ENCODE results near the gene GPR179. TPM values are rescaled to one million over a fixed set of nuclear protein-coding genes. Genes with fewer than 3 reads are reported as not detected.

Gene GPR179
- under 1 TPM in 1 of 2 donors, not detected in 1; 0.03 TPM for total RNA-seq
- long read RNA-seq = 0 reads

GRCh38 chr17:38343608-38344419 lies at the start of gene GPR179:
Gene GPR179, minus strand, starts transcription at chr17:38343956. Its CDS starts 167 bp downstream, at chr17:38343789.
- no peak for DNase-seq
- intact Hi-C loops (cut with DNase I, micrococcal nuclease) = no loop called here
- no peak for ATAC-seq

GRCh38 chr17:38379448-38379847 lies 35.7 kb upstream of the GPR179 start:
- DNase-seq (no peak), ATAC-seq (no peak)
- intact Hi-C loops (cut with DNase I, micrococcal nuclease) = no loop called here

- no peak for DNase-seq
- ATAC-seq = no peak
- intact Hi-C loops (cut with DNase I, micrococcal nuclease) = no loop called here
Observed at GRCh38 chr17:38369124-38369886, 25.5 kb upstream of the GPR179 start.

GRCh38 chr17:38364741-38365140 lies 21.0 kb upstream of the GPR179 start:
- ATAC-seq (no peak), DNase-seq (no peak)
- intact Hi-C loops (cut with DNase I, micrococcal nuclease) = no loop called here

GRCh38 chr17:38363016-38363415 lies 19.3 kb upstream of the GPR179 start:
- ATAC-seq = no peak
- intact Hi-C loops (cut with DNase I, micrococcal nuclease) = no loop called here
- no peak for DNase-seq

- intact Hi-C loops (cut with DNase I, micrococcal nuclease) = no loop called here
- no peak for DNase-seq
- peak; percentile 85 for ATAC-seq
Observed at GRCh38 chr17:38361694-38362465, 18.1 kb upstream of the GPR179 start.

GRCh38 chr17:38358586-38359513 lies 15.1 kb upstream of the GPR179 start:
- intact Hi-C loops (cut with DNase I, micrococcal nuclease) = no loop called here
- no peak for DNase-seq
- no peak for ATAC-seq

- DNase-seq = no peak
- intact Hi-C loops (cut with DNase I, micrococcal nuclease) = no loop called here
- ATAC-seq = no peak
Observed at GRCh38 chr17:38357486-38358123, 13.8 kb upstream of the GPR179 start.

- DNase-seq (no peak), ATAC-seq (no peak)
- intact Hi-C loops (cut with DNase I, micrococcal nuclease) = no loop called here
Observed at GRCh38 chr17:38355251-38355650, 11.5 kb upstream of the GPR179 start.

- DNase-seq (no peak), ATAC-seq (no peak)
- intact Hi-C loops (cut with DNase I, micrococcal nuclease) = no loop called here
Observed at GRCh38 chr17:38354466-38354865, 10.7 kb upstream of the GPR179 start.

GRCh38 chr17:38353668-38354067 lies 9.9 kb upstream of the GPR179 start:
- no peak for DNase-seq
- intact Hi-C loops (cut with DNase I, micrococcal nuclease) = no loop called here
- ATAC-seq = no peak

- intact Hi-C loops (cut with DNase I, micrococcal nuclease) = no loop called here
- peak in 1 of 2 donors; percentile 5 for DNase-seq
- ATAC-seq = no peak
Observed at GRCh38 chr17:38353086-38353604, 9.4 kb upstream of the GPR179 start.

- peak; percentile 18 for ATAC-seq
- peak; percentile 29 to 48 for DNase-seq
- intact Hi-C loops (cut with DNase I, micrococcal nuclease) = no loop called here
Observed at GRCh38 chr17:38352245-38353085, 8.7 kb upstream of the GPR179 start.

GRCh38 chr17:38351412-38352222 lies 7.9 kb upstream of the GPR179 start, which contains the start of gene SOCS7:
Gene SOCS7, plus strand, starts transcription at chr17:38351844. Its CDS starts 209 bp downstream, at chr17:38352053.
- intact Hi-C loops (cut with DNase I, micrococcal nuclease) = no loop called here
- ATAC-seq = peak; percentile 92
- peak; percentile 93 to 97 for DNase-seq

GRCh38 chr17:38350035-38350434 lies 6.3 kb upstream of the GPR179 start:
- intact Hi-C loops (cut with DNase I, micrococcal nuclease) = no loop called here
- ATAC-seq (no peak), DNase-seq (no peak)

All from left colon (tissue), 2 donors.